ENCODE measurements around the gene MAEA.

MAEA gene

DNA sequence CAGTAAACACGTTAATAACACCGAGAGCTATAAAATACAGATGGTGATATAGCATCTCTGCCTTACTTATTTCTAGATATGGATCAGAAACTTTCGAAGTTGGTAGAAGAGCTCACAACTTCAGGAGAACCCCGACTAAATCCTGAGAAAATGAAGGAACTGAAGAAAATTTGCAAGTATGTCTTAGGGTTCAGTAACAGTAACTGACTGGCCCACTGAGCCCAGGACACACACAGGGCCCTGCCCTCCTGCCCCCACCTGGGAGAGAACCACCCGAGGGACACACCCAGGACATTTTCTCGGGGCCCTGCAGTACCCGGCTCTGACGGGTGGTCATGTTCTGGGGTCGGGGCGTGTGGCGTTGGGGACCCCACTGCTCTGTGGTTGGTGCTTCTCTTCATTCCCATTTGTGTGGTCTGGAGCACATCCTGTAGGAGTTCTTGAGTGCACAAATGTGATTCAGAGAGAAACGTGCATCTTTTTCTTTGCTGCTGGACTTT, 58.4 kb downstream of the MAEA start:
- Histone ChIP-seq H3K27me3 (ENCODE audit: control insufficient read depth, insufficient read depth, low read length) (no peaks in the 10 kb centered on the region), H3K9me3 (replicated peaks; ENCODE audit: low read length) (no peaks in the 10 kb centered on the region), H3K4me2 (ENCODE audit: low read length) (peak overlapping the region; percentile 98), H3K4me1 (ENCODE audit: control insufficient read depth, insufficient read depth, low read length) (peaks cover 35% of the 10 kb centered on the region), H3K36me3 (ENCODE audit: insufficient read depth, low read length) (peaks cover 25% of the 10 kb centered on the region), H3K9ac (ENCODE audit: low read depth, low read length) (peak overlapping the region; percentile 98), H3K4me3 (ENCODE audit: low read length) (peak overlapping the region; percentile 87)

DNA sequence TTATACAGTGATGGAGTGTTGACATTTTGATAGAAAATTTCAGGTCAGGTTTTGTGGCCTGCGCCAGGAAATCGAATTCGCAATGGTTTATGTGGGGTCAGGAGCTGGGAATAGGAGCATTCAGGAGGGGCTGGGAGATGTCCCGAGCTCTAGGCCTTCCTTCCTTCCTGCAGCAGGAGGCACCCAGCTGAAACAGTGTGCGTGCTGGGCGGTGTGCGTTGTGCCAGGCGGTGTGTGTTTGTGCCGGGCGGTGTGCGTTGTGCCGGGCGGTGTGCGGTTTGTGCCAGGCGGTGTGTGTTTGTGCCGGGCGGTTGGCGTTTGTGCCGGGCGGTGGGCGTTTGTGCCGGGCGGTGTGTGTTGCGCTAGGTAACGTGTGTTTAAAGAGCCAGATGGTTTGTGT, 59.1 kb downstream of the MAEA start:
- Histone ChIP-seq H3K36me3 (ENCODE audit: insufficient read depth, low read length) (peaks cover 30% of the 10 kb centered on the region), H3K4me1 (ENCODE audit: control insufficient read depth, insufficient read depth, low read length) (peaks cover 35% of the 10 kb centered on the region), H3K9me3 (replicated peaks; ENCODE audit: low read length) (no peaks in the 10 kb centered on the region), H3K9ac (ENCODE audit: low read depth, low read length) (no peak overlapping the region), H3K27me3 (ENCODE audit: control insufficient read depth, insufficient read depth, low read length) (no peaks in the 10 kb centered on the region), H3K4me2 (ENCODE audit: low read length) (peak overlapping the region; percentile 98), H3K4me3 (ENCODE audit: low read length) (peak overlapping the region; percentile 87)

DNA sequence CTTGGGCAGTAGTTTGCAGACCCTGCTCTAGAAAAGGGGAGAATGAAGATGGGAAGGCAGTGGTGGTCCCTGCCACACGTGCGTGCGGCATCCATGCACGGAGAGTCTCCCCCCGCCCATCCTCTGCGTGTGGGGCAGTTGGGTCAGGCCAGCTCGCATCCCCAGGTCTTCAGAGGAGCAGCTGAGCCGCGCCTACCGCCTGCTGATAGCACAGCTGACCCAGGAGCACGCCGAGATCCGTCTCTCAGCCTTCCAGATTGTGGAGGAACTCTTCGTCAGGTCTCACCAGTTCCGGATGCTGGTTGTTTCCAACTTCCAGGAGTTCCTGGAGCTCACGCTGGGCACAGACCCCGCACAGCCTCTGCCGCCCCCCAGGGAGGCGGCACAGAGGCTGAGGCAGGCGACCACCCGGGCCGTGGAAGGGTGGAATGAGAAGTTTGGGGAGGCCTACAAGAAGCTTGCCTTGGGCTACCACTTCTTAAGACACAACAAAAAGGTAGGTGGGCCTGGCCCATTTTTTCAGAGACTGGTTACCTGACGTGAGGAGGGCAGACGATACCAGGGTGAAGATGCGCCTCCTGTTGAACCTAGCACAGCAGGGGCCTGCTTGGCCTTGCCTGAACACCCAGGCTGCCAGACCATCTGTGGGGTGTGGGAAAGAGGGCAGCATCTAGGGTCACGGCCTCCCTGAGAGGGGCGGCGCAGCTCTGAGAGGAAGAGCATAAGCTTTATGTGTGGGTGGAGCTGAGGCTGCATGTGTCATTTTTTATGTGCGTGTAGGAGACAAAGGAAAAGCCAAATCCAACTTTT, 59.9 kb downstream of the MAEA start:
- Histone ChIP-seq H3K4me1 (ENCODE audit: control insufficient read depth, insufficient read depth, low read length) (peaks cover 34% of the 10 kb centered on the region), H3K36me3 (ENCODE audit: insufficient read depth, low read length) (peaks cover 30% of the 10 kb centered on the region), H3K4me3 (ENCODE audit: low read length) (no peak overlapping the region), H3K9ac (ENCODE audit: low read depth, low read length) (peak overlapping the region; percentile 3), H3K4me2 (ENCODE audit: low read length) (no peak overlapping the region), H3K27me3 (ENCODE audit: control insufficient read depth, insufficient read depth, low read length) (no peaks in the 10 kb centered on the region), H3K9me3 (replicated peaks; ENCODE audit: low read length) (no peaks in the 10 kb centered on the region)

DNA sequence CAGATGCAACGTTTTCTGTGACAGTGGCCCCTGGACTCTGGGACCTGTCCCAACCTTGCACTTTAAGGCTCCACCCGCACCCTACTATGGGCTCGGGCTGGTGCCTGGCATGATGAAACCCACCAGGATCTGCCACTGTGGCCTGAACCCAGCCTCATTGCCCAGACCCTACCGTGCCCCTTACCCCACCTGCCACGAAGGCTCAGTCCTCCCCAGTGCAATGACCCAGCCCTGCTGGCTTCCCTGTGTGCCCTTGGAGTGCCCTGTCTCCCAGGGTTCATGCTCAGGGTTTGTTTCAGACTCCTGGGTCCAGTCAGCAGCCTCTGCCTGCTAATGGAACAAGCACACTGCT, 60.5 kb downstream of the MAEA start:
- Histone ChIP-seq H3K9me3 (replicated peaks; ENCODE audit: low read length) (no peaks in the 10 kb centered on the region), H3K4me2 (ENCODE audit: low read length) (no peak overlapping the region), H3K4me3 (ENCODE audit: low read length) (no peak overlapping the region), H3K4me1 (ENCODE audit: control insufficient read depth, insufficient read depth, low read length) (peaks cover 29% of the 10 kb centered on the region), H3K9ac (ENCODE audit: low read depth, low read length) (peak overlapping the region; percentile 3), H3K36me3 (ENCODE audit: insufficient read depth, low read length) (peaks cover 35% of the 10 kb centered on the region), H3K27me3 (ENCODE audit: control insufficient read depth, insufficient read depth, low read length) (no peaks in the 10 kb centered on the region)

DNA sequence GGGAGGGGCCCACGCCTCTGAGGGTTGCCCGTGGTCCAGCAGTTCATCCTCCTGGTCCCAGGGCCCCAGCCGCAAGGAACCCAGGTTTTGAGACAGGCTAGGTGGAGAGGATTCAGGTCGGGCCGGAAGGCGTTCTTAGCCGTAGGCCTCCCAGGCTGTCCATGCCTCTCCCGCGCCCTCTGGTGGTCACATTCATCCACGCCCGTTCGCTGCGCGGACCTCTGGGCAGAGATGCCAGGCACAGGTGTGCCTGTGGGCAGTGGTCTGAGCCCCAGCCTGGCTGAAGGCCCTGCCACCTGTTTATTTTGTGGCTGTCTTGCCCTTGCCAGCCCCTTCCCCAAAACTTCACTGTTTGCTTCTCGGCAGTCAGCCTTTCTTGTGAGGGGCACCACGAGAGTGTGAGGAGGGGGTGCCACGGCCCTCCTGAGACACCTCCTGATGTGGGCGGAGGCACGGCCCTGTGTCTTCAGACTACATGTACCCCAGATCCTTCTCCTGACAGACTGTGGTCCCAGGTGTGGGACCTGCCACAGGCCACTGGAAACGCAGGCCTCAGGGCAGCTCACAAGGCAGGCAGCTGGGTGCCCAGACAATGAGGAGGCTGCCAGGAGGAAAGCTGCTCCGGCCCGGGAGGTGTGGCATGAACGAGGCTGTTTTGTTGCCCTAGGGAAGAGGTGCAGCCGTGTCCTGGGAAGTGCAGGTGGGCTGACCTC, 62.3 kb downstream of the MAEA start:
- H3K9ac ChIP-seq (ENCODE audit: low read depth, low read length), result peak overlapping the region; percentile 35
- H3K4me3 ChIP-seq (ENCODE audit: low read length), result no peak overlapping the region
- H3K4me1 ChIP-seq (ENCODE audit: control insufficient read depth, insufficient read depth, low read length), result peaks cover 27% of the 10 kb centered on the region
- H3K4me2 ChIP-seq (ENCODE audit: low read length), result no peak overlapping the region
- peaks cover 48% of the 10 kb centered on the region for H3K36me3 ChIP-seq (ENCODE audit: insufficient read depth, low read length)
- no peaks in the 10 kb centered on the region for H3K9me3 ChIP-seq (replicated peaks; ENCODE audit: low read length)
- no peaks in the 10 kb centered on the region for H3K27me3 ChIP-seq (ENCODE audit: control insufficient read depth, insufficient read depth, low read length)

DNA sequence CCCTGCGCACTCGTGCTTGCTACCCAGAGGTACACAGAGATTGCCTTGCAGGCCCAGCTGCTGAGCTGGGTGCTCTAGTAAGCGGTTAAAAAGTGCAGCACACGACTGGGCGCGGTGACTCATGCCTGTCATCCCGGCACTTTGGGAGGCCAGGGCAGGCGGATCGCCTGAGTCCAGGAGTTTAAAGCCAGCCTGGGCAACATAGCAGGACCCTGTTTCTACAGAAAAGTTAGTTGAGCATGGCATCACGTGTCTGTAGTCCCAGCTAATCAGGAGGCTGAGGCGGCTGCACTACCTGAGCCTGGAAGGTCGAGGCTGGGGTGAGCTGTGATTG, 62.8 kb downstream of the MAEA start:
- H3K9me3 ChIP-seq (replicated peaks; ENCODE audit: low read length), result no peaks in the 10 kb centered on the region
- peaks cover 27% of the 10 kb centered on the region for H3K4me1 ChIP-seq (ENCODE audit: control insufficient read depth, insufficient read depth, low read length)
- peaks cover 48% of the 10 kb centered on the region for H3K36me3 ChIP-seq (ENCODE audit: insufficient read depth, low read length)

DNA sequence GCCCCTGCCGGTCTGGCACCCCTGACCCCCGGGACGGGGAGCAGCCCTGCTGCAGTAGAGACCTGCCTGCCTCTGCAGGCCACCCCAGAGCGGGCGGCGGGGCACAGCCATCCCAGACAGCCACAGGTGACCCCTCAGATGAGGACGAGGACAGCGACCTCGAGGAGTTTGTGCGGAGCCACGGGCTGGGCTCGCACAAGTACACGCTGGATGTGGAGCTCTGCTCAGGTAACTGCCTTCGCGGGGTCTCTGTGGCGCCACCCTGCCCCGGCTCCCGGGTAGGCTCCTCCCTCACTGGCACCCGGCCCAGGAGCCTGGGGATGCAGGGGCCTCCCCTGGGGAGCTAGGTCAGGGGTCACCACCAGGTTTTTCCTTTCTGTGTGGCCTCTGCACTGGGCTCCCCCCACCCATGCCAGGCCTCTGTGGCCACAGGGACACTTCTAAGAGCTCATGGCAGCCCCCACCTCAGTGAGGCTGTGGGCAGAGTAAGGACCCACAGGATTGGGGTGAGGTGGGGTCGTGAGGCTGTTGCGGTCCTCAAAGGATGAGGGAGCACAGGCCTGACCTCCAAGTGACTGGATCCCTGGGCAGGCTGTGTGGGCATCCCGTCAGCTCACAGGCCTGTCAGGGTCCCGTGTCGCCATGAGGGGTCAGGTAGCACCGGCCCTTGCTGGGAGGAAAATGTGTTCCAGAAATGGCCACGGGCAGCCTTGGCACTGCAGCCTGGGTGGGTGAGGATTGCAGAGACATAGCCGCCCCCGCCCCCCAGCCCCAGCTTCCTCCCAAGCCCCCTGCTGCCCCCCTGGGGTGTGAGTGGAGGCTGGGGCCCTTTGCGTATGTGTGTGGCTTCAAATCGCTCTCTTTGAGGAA, 63.7 kb downstream of the MAEA start:
- Histone ChIP-seq H3K9ac (ENCODE audit: low read depth, low read length) (no peak overlapping the region), H3K27me3 (ENCODE audit: control insufficient read depth, insufficient read depth, low read length) (no peaks in the 10 kb centered on the region), H3K4me3 (ENCODE audit: low read length) (no peak overlapping the region), H3K4me2 (ENCODE audit: low read length) (no peak overlapping the region), H3K9me3 (replicated peaks; ENCODE audit: low read length) (no peaks in the 10 kb centered on the region), H3K36me3 (ENCODE audit: insufficient read depth, low read length) (peaks cover 52% of the 10 kb centered on the region), H3K4me1 (ENCODE audit: control insufficient read depth, insufficient read depth, low read length) (peaks cover 21% of the 10 kb centered on the region)

More for the DNA sequence above, 62.8 kb downstream of the MAEA start:
- Histone ChIP-seq H3K4me2 (ENCODE audit: low read length) (no peak overlapping the region), H3K4me3 (ENCODE audit: low read length) (no peak overlapping the region), H3K27me3 (ENCODE audit: control insufficient read depth, insufficient read depth, low read length) (no peaks in the 10 kb centered on the region), H3K9ac (ENCODE audit: low read depth, low read length) (no peak overlapping the region)

DNA sequence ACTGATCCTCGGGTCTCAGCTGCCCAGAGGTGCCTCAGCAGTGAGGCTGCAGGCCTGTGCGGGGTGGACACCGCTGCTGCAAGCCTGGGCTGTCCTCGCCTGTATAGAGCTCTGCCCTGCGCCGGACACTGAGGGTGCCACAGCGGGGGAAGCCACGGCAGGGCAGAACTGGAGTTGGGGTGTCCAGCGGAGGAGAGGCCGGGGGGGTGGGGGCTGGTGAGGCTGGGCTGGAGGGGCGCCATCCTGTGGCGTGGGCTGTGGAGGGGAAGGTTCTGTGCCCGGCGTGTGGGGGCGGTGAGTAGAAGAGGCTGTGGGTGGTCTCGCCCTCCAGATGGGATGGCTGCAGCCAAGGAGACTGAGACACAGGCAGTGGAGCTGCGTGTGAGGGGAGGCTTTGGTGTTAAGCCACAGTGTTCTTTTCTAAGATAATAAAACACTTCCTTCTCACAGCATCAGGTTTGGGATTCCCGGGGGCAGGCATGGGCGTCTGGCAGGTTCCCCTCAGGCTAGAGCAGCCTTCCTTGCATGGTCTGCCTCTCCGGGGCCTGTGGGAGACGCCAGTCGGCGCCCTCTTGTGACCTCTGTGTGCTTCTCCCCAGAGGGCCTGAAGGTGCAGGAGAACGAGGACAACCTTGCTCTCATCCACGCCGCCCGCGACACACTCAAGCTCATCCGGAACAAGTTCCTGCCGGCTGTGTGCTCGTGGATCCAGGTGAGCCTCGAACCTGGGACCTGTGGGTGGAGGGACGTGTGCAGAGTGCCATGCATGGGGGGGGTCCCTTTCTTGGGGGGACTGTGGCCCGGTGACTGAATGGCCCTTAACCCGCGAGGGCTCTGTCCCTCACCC, 64.7 kb downstream of the MAEA start:
- Histone ChIP-seq H3K9ac (ENCODE audit: low read depth, low read length) (no peak overlapping the region), H3K27me3 (ENCODE audit: control insufficient read depth, insufficient read depth, low read length) (no peaks in the 10 kb centered on the region), H3K36me3 (ENCODE audit: insufficient read depth, low read length) (peaks cover 59% of the 10 kb centered on the region), H3K4me3 (ENCODE audit: low read length) (no peak overlapping the region), H3K9me3 (replicated peaks; ENCODE audit: low read length) (no peaks in the 10 kb centered on the region), H3K4me1 (ENCODE audit: control insufficient read depth, insufficient read depth, low read length) (peaks cover 14% of the 10 kb centered on the region), H3K4me2 (ENCODE audit: low read length) (no peak overlapping the region)

DNA sequence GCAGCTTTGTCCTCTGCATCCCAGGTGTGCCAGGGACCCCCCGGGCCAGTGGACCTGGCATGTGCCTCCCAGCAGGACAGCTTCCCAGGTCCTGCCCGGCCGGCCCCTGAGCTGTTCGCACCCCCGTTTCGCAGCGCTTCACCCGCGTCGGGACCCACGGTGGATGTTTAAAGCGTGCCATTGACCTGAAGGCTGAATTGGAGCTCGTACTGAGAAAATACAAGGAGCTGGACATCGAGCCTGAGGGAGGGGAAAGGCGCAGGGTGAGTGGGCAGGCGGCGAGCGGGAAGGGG, 65.2 kb downstream of the MAEA start:
- H3K4me2 ChIP-seq (ENCODE audit: low read length), result no peak overlapping the region
- no peaks in the 10 kb centered on the region for H3K27me3 ChIP-seq (ENCODE audit: control insufficient read depth, insufficient read depth, low read length)
- no peaks in the 10 kb centered on the region for H3K9me3 ChIP-seq (replicated peaks; ENCODE audit: low read length)
- H3K4me3 ChIP-seq (ENCODE audit: low read length), result no peak overlapping the region
- peaks cover 54% of the 10 kb centered on the region for H3K36me3 ChIP-seq (ENCODE audit: insufficient read depth, low read length)
- H3K4me1 ChIP-seq (ENCODE audit: control insufficient read depth, insufficient read depth, low read length), result peaks cover 8% of the 10 kb centered on the region
- no peak overlapping the region for H3K9ac ChIP-seq (ENCODE audit: low read depth, low read length)

DNA sequence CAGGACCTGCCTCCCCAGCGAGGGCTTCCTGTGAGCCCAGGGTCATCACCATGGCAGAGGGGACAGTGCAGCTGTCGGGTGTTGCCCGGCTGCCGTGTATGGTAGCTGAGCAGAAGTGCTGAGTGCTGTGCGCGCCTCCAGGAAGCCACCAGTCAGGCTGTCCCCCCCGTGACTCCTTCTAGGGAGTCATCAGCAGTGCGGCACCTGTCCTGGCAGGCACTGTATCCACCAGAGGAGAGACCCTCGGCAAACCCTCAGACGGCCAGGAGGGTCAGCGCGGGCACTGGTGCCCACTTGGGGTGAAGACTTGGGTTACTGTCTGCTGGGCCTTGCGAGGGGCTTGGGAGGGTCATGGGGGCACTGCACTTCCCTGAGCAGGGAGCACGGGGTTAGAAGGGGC, 65.7 kb downstream of the MAEA start:
- Histone ChIP-seq H3K9ac (ENCODE audit: low read depth, low read length) (no peak overlapping the region), H3K27me3 (ENCODE audit: control insufficient read depth, insufficient read depth, low read length) (no peaks in the 10 kb centered on the region), H3K4me3 (ENCODE audit: low read length) (no peak overlapping the region), H3K4me2 (ENCODE audit: low read length) (no peak overlapping the region), H3K36me3 (ENCODE audit: insufficient read depth, low read length) (peaks cover 50% of the 10 kb centered on the region), H3K4me1 (ENCODE audit: control insufficient read depth, insufficient read depth, low read length) (peaks cover 7% of the 10 kb centered on the region), H3K9me3 (replicated peaks; ENCODE audit: low read length) (no peaks in the 10 kb centered on the region)
